Skeletal muscle satellite cell (primary cell): ENCODE results near the gene TENM4.

Source experiments
- H3K27me3 ChIP-seq: 2 replicates; pipeline ENCODE4 v1.7.0; 2013; ENCODE audit warnings: low read length; ENCODE audit not compliant: control insufficient read depth, insufficient read depth
- H3K36me3 ChIP-seq: 2 replicates; pipeline ENCODE4 v1.7.0; 2013; ENCODE audit warnings: mild to moderate bottlenecking, control low read depth, low read length; ENCODE audit not compliant: insufficient read depth
- H3K4me1 ChIP-seq: 2 replicates; pipeline ENCODE4 v1.7.0; 2013; ENCODE audit warnings: low read length; ENCODE audit not compliant: control insufficient read depth, insufficient read depth
- H3K4me2 ChIP-seq: 2 replicates; pipeline ENCODE4 v1.7.0; 2013; ENCODE audit warnings: mild to moderate bottlenecking, low read length
- H3K4me3 ChIP-seq: 2 replicates; pipeline ENCODE4 v1.7.0; 2013; ENCODE audit warnings: low read length
- H3K9ac ChIP-seq: 2 replicates; pipeline ENCODE4 v1.7.0; 2013; ENCODE audit warnings: mild to moderate bottlenecking, low read depth, low read length, moderate library complexity
- H3K9me3 ChIP-seq: replicated peaks from 2 replicates; pipeline ENCODE4 v1.7.0; 2013; ENCODE audit warnings: mild to moderate bottlenecking, control low read depth, low read length

Gene TENM4

GRCh38 chr11:78662811-78663210, 778.0 kb downstream of the TENM4 start:
- H3K36me3 ChIP-seq, result no peaks in the 10 kb centered on the region
- no peak overlapping the region for H3K4me2 ChIP-seq
- H3K4me3 ChIP-seq, result no peak overlapping the region
- no peak overlapping the region for H3K9ac ChIP-seq
- H3K9me3 ChIP-seq, result no peaks in the 10 kb centered on the region
- H3K4me1 ChIP-seq, result peaks cover 9% of the 10 kb centered on the region
- H3K27me3 ChIP-seq, result peaks cover 2% of the 10 kb centered on the region

DNA sequence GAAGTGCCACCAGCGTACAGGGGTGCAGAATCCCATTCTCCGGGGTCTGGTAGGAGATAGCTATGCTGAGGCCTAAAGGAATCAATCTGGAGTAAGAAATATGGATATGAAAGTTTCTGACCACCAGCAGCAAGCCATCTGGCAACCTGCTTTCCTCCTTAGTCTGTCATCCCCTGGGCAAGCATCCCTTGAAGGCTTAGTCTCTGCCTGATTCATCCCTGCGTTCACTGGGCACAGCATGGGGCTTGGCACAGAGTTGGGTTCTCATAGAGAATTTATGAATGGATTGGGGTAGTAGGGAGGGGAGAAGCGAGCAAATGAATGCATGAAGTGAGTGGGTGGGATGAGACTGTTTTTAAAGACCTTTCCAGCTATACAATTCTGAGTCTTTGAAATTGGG, 780.4 kb downstream of the TENM4 start:
- no peak overlapping the region for H3K4me2 ChIP-seq
- H3K36me3 ChIP-seq, result no peaks in the 10 kb centered on the region
- H3K9me3 ChIP-seq, result no peaks in the 10 kb centered on the region
- no peaks in the 10 kb centered on the region for H3K4me1 ChIP-seq
- no peak overlapping the region for H3K9ac ChIP-seq
- no peak overlapping the region for H3K4me3 ChIP-seq
- peaks cover 2% of the 10 kb centered on the region for H3K27me3 ChIP-seq

DNA sequence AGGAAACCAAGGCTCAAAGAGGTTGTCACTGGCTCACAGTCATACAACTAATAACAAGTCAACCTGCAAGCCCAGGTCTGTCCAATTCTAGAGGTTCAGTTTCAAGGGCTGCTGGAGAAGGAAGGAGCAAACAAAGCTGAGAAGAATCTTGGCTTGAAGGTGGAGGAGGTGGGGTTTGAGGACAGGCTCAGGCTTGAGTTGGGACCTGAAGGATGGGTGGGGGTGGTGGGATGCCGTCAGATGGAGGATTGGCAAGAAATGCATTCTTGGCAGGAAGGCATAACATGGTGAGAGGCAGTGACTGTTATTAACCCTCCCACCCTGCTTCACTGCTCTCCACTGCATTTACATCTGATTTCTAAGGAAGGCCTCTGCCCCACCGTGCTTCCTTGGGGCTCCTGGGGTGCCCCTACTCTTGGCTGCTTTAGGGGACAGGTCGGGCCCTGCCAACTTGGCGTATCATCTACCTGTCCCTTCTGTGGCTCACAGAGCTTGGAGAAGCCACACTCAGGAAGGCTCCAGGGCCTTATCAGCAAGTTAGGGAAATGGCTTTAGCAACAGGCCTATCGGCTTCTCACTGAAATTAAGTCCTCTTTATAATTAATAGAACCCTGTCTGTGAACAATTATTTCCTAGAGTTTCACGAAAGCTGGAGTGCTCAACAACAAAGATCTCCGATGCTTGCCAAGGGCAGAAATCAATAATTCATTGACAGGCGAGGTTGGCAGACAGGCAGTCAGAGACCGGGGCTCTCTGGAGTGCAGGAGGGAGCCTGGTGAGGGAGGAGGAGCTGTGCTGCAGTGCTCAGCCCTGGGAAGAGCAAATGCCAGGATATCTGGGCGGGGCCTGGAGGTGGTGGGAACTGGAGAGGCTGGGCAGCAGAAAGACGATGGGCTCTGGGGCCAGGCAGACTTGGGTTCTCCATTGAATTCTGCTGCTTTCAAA, 781.2 kb downstream of the TENM4 start:
- Histone ChIP-seq H3K4me2 (no peak overlapping the region), H3K4me1 (no peaks in the 10 kb centered on the region), H3K27me3 (peaks cover 2% of the 10 kb centered on the region), H3K36me3 (no peaks in the 10 kb centered on the region), H3K4me3 (no peak overlapping the region), H3K9me3 (no peaks in the 10 kb centered on the region), H3K9ac (no peak overlapping the region)

GRCh38 chr11:78657968-78658839, 782.6 kb downstream of the TENM4 start:
- Histone ChIP-seq H3K4me1 (no peaks in the 10 kb centered on the region), H3K4me3 (no peak overlapping the region), H3K4me2 (no peak overlapping the region), H3K9ac (no peak overlapping the region), H3K9me3 (no peaks in the 10 kb centered on the region), H3K36me3 (no peaks in the 10 kb centered on the region), H3K27me3 (peaks cover 2% of the 10 kb centered on the region)

DNA sequence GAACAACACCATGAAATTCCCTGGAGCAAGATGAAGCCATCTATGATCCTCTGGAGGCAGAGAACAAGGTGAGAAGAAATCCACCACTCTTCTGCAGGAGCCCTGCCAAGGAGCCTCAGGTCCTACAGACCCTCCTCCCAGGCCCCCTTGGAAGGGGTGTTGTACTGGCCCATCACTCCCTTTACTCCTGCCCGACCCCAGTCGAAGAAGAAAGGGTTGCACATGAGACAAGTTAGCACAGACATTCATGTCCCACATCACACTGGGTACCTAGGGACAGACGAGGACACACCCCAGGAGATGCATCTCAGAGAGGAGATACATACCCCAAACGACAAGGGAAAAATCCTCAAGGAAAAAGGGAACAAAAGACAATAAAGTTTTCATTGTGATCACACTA, 783.4 kb downstream of the TENM4 start:
- Histone ChIP-seq H3K9me3 (no peaks in the 10 kb centered on the region), H3K4me3 (no peak overlapping the region), H3K4me2 (no peak overlapping the region), H3K4me1 (no peaks in the 10 kb centered on the region), H3K27me3 (no peaks in the 10 kb centered on the region), H3K36me3 (no peaks in the 10 kb centered on the region), H3K9ac (no peak overlapping the region)

DNA sequence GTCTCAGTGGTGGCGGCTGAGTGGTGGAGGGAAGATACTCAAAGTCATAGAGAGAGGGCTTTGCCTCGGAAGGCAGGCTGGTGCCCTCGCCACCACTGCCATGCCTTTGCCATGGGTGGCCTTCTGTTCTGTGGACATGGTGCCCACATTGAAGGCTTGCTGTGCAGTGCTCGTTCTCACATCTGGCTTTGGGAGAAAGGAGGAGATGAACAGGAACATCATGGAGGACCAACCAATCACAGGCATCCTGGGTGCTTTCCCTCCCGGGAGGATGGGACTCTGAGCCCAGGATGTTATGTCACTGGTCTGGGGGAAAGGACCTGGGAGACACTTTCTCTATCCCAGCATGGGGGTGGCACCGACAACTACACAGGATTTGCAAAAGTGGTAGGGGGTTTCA, 783.8 kb downstream of the TENM4 start:
- no peaks in the 10 kb centered on the region for H3K36me3 ChIP-seq
- no peaks in the 10 kb centered on the region for H3K27me3 ChIP-seq
- H3K4me1 ChIP-seq, result no peaks in the 10 kb centered on the region
- no peaks in the 10 kb centered on the region for H3K9me3 ChIP-seq
- no peak overlapping the region for H3K4me2 ChIP-seq
- no peak overlapping the region for H3K9ac ChIP-seq
- H3K4me3 ChIP-seq, result no peak overlapping the region

DNA sequence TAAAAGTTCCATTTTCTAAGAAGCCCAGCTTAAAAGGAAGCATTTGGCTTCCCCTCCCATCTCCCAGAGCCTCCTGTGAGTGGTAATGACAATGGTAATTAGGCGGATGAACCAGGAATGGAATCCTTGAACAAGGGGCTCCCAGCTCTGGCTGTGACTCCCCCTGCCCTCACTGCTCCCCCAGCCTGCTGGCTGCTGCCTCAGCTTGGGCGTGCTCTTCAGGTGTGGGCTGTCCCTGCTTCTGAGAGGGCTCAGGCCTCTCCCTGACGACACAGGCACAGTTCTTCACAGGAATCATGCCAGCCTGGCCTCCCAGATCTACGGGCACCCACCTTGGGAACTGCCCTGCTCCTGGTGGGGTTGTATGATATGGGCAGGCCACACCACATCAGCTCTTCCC, 784.5 kb downstream of the TENM4 start:
- Histone ChIP-seq H3K4me1 (no peaks in the 10 kb centered on the region), H3K4me3 (no peak overlapping the region)

DNA sequence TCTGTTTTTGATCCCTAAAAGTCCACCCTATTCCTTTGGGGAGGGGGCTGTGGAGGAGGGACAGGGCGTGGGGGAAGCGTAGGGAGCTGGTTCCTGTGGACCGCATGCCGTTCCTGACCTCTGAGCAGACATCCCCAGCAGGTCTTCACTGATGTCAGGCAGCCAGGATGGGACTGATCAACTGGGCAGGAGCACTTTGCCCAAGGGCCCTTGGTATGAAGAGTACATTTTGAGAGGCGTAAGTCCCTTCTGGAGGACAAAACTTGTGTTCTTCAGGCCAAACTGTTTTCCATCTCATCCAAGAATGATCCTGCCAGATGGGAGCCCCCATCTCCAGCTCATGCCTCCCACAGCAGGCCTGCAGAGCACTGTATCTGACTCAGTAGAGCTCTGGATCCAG, 785.3 kb downstream of the TENM4 start:
- Histone ChIP-seq H3K4me2 (no peak overlapping the region), H3K36me3 (no peaks in the 10 kb centered on the region), H3K27me3 (no peaks in the 10 kb centered on the region), H3K9me3 (no peaks in the 10 kb centered on the region), H3K4me1 (no peaks in the 10 kb centered on the region), H3K4me3 (no peak overlapping the region), H3K9ac (no peak overlapping the region)

More for the DNA sequence above, 784.5 kb downstream of the TENM4 start:
- H3K4me2 ChIP-seq, result no peak overlapping the region
- no peaks in the 10 kb centered on the region for H3K27me3 ChIP-seq
- no peaks in the 10 kb centered on the region for H3K36me3 ChIP-seq
- H3K9ac ChIP-seq, result no peak overlapping the region
- H3K9me3 ChIP-seq, result no peaks in the 10 kb centered on the region

DNA sequence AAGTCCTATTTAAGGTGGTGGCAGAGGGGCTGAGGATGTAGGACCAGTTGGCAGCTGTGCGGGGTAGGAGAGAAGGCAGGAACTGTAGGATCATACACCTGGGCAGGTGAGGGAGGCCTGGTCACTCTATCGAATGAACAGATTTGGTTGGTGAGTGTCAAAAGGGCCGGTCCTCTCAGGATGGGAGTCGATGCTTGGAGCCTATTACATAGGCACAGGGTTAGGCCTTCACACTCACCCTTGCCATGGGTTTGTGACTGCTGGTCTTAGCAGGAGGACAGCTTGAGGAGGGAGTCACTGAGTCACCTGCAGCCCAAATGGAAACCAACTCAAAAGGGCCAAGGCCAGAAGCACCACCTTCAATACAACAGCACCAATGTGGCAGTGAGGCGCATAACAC, 786.0 kb downstream of the TENM4 start:
- Histone ChIP-seq H3K4me2 (no peak overlapping the region), H3K4me3 (no peak overlapping the region), H3K9me3 (no peaks in the 10 kb centered on the region), H3K36me3 (no peaks in the 10 kb centered on the region), H3K27me3 (no peaks in the 10 kb centered on the region), H3K4me1 (no peaks in the 10 kb centered on the region), H3K9ac (no peak overlapping the region)

GRCh38 chr11:78654071-78654470, 786.8 kb downstream of the TENM4 start:
- H3K4me3 ChIP-seq, result no peak overlapping the region
- H3K4me1 ChIP-seq, result no peaks in the 10 kb centered on the region
- no peak overlapping the region for H3K9ac ChIP-seq
- peaks cover 2% of the 10 kb centered on the region for H3K27me3 ChIP-seq
- H3K36me3 ChIP-seq, result no peaks in the 10 kb centered on the region
- no peaks in the 10 kb centered on the region for H3K9me3 ChIP-seq
- H3K4me2 ChIP-seq, result no peak overlapping the region

DNA sequence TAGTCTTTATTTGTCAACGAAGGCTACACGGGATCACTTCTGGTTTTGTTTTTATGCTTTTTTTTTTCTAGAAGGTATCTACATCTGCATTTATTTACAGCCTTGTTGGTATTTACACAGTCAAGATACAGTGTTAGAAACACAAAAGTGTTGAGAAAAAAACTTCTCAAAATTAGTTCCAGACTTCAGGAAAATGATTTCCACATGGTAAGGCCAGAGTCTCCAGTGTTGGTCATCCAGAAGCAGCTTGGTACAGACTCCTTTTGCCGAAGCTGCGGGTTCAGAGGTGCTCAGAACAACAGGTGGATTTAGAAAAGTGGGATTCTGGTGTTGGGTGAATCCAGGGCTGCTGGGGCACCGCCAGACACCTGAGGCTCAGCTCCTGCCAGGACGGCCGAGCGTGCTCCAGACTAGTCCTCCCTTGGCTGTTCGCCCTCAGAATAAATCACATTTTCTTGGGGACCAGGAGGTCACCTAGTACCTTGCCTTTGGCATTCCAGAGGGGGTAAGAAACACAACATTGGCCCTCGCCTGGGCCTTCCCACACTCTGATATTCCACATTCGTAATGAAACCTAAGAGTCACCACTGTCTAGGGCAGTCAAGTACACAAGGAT, 787.4 kb downstream of the TENM4 start:
- no peak overlapping the region for H3K9ac ChIP-seq
- H3K36me3 ChIP-seq, result no peaks in the 10 kb centered on the region
- peaks cover 6% of the 10 kb centered on the region for H3K27me3 ChIP-seq
- no peak overlapping the region for H3K4me3 ChIP-seq
- no peaks in the 10 kb centered on the region for H3K4me1 ChIP-seq
- no peak overlapping the region for H3K4me2 ChIP-seq
- H3K9me3 ChIP-seq, result no peaks in the 10 kb centered on the region
